Loucy (cell line): Measurements from ENCODE around the gene POC1B.

ENCODE experiments used
- H2AFZ ChIP-seq: fragments of 200-600 bp; sonication (generic); 2 replicates; pipeline ENCODE4 v1.6.0; 2016; ENCODE audit warnings: antibody characterized with exemption, mild to moderate bottlenecking, low read length, moderate library complexity
- H3F3A ChIP-seq: fragments of 200-600 bp; 2 replicates; pipeline ENCODE4 v1.6.0; 2016; ENCODE audit warnings: antibody characterized with exemption, low read depth, mild to moderate bottlenecking
- H3K27me3 ChIP-seq: fragments of 200-600 bp; sonication (generic); 2 replicates; pipeline ENCODE4 v1.6.1; 2014; ENCODE audit warnings: low read length, mild to moderate bottlenecking; ENCODE audit not compliant: insufficient read depth, poor library complexity, severe bottlenecking
- H3K36me3 ChIP-seq: fragments of 200-600 bp; sonication (generic); 2 replicates; pipeline ENCODE4 v1.6.1; 2016; ENCODE audit warnings: low read length; ENCODE audit not compliant: insufficient read depth
- H3K4me1 ChIP-seq: fragments of 200-600 bp; sonication (generic); 2 replicates; pipeline ENCODE4 v1.5.1; 2014; ENCODE audit warnings: low read length, mild to moderate bottlenecking; ENCODE audit not compliant: insufficient read depth, poor library complexity, severe bottlenecking
- H3K4me2 ChIP-seq: fragments of 200-600 bp; sonication (generic); 2 replicates; pipeline ENCODE4 v1.6.0; 2014; ENCODE audit warnings: antibody characterized with exemption, low read length, low read depth, mild to moderate bottlenecking; ENCODE audit not compliant: poor library complexity, severe bottlenecking
- H3K4me3 ChIP-seq: fragments of 200-600 bp; sonication (generic); 2 replicates; pipeline ENCODE4 v1.5.1; 2014; ENCODE audit warnings: low read length, mild to moderate bottlenecking, mixed read lengths; ENCODE audit not compliant: poor library complexity, severe bottlenecking
- H3K79me2 ChIP-seq: fragments of 200-600 bp; sonication (generic); 2 replicates; pipeline ENCODE4 v1.6.1; 2014; ENCODE audit warnings: low read length; ENCODE audit not compliant: insufficient read depth
- H3K9ac ChIP-seq: fragments of 200-600 bp; sonication (generic); 2 replicates; pipeline ENCODE4 v1.6.0; 2014; ENCODE audit warnings: mild to moderate bottlenecking, low read depth, low read length, moderate library complexity; ENCODE audit not compliant: poor library complexity, severe bottlenecking
- H3K9me2 ChIP-seq: fragments of 200-600 bp; sonication (generic); replicated peaks from 2 replicates; pipeline ENCODE4 v1.6.1; 2016; ENCODE audit warnings: low read depth, low read length, mixed read lengths
- H3K9me3 ChIP-seq: fragments of 200-600 bp; sonication (generic); 2 replicates; pipeline ENCODE4 v1.6.1; 2014; ENCODE audit warnings: mild to moderate bottlenecking, antibody characterized with exemption, low read length, low read depth; ENCODE audit not compliant: insufficient read depth
- H4K20me1 ChIP-seq: fragments of 200-600 bp; sonication (generic); 2 replicates; pipeline ENCODE4 v1.6.0; 2014; ENCODE audit warnings: antibody characterized with exemption, low read length, mild to moderate bottlenecking; ENCODE audit not compliant: insufficient read depth, poor library complexity, severe bottlenecking
- EZH2phosphoT487 ChIP-seq: fragments of 200-600 bp; IDR thresholded peaks from 2 replicates; pipeline ENCODE4 v1.6.1; 2018; ENCODE audit warnings: antibody characterized with exemption, mild to moderate bottlenecking, moderate library complexity, borderline replicate concordance
- TF ChIP-seq, protein P1 (sequence below): fragments of 200-600 bp; sonication (generic); conservative IDR thresholded peaks from 2 replicates; pipeline ENCODE4 v1.5.1; 2014; ENCODE audit warnings: mild to moderate bottlenecking, antibody characterized with exemption, low read length

The POC1B gene

DNA sequence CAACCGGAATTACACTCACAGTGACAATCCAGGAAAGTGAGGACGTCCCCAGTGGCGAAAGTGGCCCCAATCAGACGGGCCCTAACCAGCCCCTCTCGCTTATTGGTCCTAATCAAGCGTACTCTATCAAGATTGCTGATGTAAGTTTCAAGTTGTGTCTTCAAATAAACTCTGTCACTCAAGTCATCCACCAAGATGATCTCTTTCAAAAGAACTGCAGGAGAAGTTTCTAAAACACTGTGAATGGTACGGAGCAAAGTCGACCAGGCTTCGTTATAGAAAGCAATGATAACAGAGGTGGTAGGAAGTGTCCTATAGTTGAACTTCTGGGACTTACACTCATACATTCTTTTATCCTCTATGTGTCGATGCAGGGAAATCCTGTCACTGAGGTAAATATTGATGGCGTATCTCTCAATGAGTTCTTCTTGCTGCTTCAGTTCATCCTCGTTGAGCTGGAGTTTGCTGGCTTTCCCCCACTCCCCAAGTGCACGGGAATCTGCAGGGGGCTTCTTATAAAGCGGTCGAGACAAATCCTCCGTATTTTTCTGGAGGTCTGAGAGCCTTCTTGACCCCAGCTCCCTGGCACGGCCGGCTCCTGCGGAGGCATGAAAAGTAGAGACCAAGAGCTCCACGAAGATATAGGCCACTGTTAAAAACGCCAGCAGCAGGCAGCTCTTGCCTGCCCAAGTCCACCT lies 1.9 kb downstream of the POC1B start:
- H3K79me2 ChIP-seq, result peaks cover 50% of the 10 kb centered on the region; the same call in 1 of the 2 replicates
- H3K4me1 ChIP-seq, result peaks cover 44% of the 10 kb centered on the region
- no peaks in the 10 kb centered on the region for H3K9me2 ChIP-seq

DNA sequence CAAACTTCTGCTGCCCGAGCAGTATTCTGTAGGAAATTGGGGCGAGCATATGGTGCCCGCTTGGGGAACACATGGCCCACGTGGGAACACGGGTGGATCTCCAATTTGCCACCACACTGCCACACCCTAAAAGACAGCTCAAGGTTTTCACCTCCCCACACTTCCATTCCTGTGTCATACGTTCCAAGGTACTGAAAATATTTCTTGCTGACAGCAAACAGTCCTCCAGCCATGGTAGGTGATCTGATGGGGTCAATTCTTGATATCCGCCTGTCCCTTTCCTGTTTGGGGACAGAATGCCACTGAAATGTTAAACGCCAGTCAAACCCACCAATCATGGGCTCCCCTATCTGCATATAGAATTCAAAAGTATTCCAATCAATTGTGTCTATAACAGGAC lies 2.5 kb downstream of the POC1B start:
- no peaks in the 10 kb centered on the region for H3F3A ChIP-seq
- H3K9me2 ChIP-seq, result no peaks in the 10 kb centered on the region
- H3K4me2 ChIP-seq, result peak overlapping the region; percentile 92
- peaks cover 50% of the 10 kb centered on the region; the same call in 1 of the 2 replicates for H3K79me2 ChIP-seq
- no peaks in the 10 kb centered on the region for H3K36me3 ChIP-seq
- H3K27me3 ChIP-seq, result no peaks in the 10 kb centered on the region
- H3K4me1 ChIP-seq, result peaks cover 44% of the 10 kb centered on the region
- peak overlapping the region; percentile 99 for H3K4me3 ChIP-seq
- TF ChIP-seq, protein P1, sequence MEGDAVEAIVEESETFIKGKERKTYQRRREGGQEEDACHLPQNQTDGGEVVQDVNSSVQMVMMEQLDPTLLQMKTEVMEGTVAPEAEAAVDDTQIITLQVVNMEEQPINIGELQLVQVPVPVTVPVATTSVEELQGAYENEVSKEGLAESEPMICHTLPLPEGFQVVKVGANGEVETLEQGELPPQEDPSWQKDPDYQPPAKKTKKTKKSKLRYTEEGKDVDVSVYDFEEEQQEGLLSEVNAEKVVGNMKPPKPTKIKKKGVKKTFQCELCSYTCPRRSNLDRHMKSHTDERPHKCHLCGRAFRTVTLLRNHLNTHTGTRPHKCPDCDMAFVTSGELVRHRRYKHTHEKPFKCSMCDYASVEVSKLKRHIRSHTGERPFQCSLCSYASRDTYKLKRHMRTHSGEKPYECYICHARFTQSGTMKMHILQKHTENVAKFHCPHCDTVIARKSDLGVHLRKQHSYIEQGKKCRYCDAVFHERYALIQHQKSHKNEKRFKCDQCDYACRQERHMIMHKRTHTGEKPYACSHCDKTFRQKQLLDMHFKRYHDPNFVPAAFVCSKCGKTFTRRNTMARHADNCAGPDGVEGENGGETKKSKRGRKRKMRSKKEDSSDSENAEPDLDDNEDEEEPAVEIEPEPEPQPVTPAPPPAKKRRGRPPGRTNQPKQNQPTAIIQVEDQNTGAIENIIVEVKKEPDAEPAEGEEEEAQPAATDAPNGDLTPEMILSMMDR, result no peak
- H3K9ac ChIP-seq, result no peak overlapping the region
- peaks cover 6% of the 10 kb centered on the region for H4K20me1 ChIP-seq
- H2AFZ ChIP-seq, result no peak overlapping the region
- no peaks in the 10 kb centered on the region for H3K9me3 ChIP-seq

More for the DNA sequence above, 1.9 kb downstream of the POC1B start:
- peak overlapping the region; percentile 94 for H2AFZ ChIP-seq
- H3K9ac ChIP-seq, result peak overlapping the region; percentile 86
- TF ChIP-seq, protein P1, result no peak
- TF ChIP-seq EZH2phosphoT487, result no peak
- H3K27me3 ChIP-seq, result no peaks in the 10 kb centered on the region
- peaks cover 6% of the 10 kb centered on the region for H4K20me1 ChIP-seq
- H3K4me3 ChIP-seq, result peak overlapping the region; percentile 99
- H3F3A ChIP-seq, result no peaks in the 10 kb centered on the region
- no peaks in the 10 kb centered on the region for H3K9me3 ChIP-seq
- H3K36me3 ChIP-seq, result no peaks in the 10 kb centered on the region
- H3K4me2 ChIP-seq, result peak overlapping the region; percentile 92

DNA sequence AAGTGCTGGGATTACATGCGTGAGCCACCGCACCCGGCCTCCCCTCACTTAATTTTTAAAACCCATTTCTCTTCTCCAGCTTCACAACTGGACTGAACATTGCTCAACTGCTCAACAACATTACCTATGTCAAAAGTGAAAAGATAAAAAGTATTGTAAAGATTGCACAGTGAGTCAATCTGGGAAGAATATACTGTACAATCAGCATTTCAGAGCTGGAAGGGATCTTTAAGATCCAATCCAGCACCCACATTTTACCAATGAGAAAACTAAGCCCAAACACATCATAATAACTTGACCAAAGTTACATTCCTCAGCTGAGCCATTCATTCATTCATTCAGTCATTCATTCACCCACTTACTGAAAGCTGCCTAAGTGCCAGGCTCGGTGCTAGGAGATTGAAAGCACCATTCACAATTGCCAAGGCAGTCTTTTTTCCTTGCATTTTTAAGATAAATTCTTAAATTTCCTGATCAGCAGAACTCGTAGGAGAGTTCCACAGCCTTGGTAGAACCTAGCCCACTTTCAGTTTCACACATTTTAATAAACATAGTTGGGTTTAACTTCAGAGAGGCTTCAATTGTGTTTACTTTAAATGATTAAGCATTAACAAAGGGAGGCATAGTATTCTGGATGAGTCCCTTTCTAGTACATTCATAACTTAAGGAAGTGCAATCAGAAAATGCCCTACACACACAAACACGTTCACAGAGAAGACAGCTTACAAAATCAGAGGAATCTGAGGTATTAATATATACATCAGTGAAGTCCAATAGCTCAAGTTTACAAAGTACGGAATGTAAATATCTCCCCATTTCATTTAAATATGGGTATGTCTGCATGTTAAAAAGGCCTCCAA lies 4.3 kb downstream of the POC1B start:
- Histone ChIP-seq H3K4me1 (peaks cover 33% of the 10 kb centered on the region), H4K20me1 (peaks cover 6% of the 10 kb centered on the region), H3K79me2 (peaks cover 44% of the 10 kb centered on the region; the same call in 1 of the 2 replicates), H2AFZ (no peak overlapping the region), H3K4me3 (peak overlapping the region; percentile 99), H3K9me2 (no peaks in the 10 kb centered on the region), H3F3A (no peaks in the 10 kb centered on the region), H3K9ac (peak overlapping the region; percentile 27), H3K4me2 (peak overlapping the region; percentile 92), H3K36me3 (no peaks in the 10 kb centered on the region), H3K9me3 (no peaks in the 10 kb centered on the region), H3K27me3 (no peaks in the 10 kb centered on the region)
- TF ChIP-seq, protein P1, result no peak
- TF ChIP-seq EZH2phosphoT487, result no peak
